ENCODE data around the gene MYOCD.

GRCh38 chr17:12680993-12681392, 15.3 kb downstream of the MYOCD start:
- TF ChIP-seq CTCF (conservative IDR thresholded peaks at IDR 0.05 in 1 of 2, IDR thresholded peaks at IDR 0.05 in 1 of 2; ENCODE audit: extremely low read depth in 1 of 2, insufficient read depth in 1 of 2, low read depth in 1 of 2, low read length in 2 of 2), result no peak
- no peak for TF ChIP-seq EZH2 (IDR thresholded peaks at IDR 0.05; ENCODE audit: borderline replicate concordance, low read length)

Data from mammary epithelial cell (primary cell).